H54 (cell line): Measurements from ENCODE around the gene CD300E.

Source experiments
- DNase-seq: peaks from one replicate; pipeline ENCODE4 v3.0.0; 2011; ENCODE audit warnings: low spot score, mixed read lengths; ENCODE audit not compliant: insufficient read length
- FAIRE-seq: peaks from 3 replicates; lab custom pipeline; 2011; peaks lifted over from hg19 to GRCh38; lab: Jason Lieb, UNC
- POLR2A ChIP-seq: IDR thresholded peaks from 2 replicates; pipeline ENCODE4 v1.6.1; 2011; ENCODE audit warnings: low read depth, mild to moderate bottlenecking, low read length

Gene CD300E

DNA sequence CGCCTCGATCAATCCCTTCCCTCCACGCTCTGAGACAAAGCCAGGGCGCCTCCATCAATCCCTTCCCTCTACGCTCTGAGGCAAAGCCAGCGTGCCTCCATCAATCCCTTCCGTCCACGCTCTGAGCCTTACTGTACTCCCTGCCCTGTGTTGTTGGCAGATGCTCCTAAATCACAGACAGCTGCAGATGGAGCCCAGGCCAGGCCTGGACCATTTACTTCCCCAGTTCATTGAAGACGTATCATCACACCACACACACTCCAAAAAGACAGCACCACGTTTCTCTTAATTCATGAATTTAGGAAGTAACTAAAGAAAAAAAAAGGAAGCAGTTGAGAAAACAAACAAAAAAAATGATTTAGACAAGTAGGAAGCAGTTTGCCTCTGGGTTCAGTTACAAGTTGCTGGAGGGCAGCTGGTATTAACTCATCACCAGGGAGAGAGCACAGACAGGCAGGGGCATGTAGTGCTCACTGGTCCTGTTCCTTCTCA is 24.0 kb downstream of the CD300E start:
- TF ChIP-seq POLR2A, result no peak
- DNase-seq, result no peak
- no peak for FAIRE-seq

DNA sequence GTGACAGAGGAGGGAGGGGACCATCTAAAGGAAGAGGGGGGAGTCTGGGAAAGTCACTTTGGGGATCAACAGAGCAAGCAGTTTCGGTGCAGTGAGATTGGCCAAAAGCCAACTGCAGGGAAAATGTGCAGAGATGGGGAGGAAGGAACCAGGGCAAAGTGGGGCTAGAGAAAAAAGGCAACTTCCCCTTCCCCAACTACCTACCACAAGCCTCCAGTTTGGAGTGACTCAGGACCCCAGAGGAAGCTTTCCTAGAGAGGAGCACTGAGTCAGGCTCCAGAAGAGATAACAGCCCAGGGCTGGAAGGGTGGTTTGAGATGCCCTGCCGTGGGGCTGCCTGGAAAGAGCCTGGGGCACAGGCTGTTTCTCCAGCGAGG is 24.5 kb downstream of the CD300E start:
- no peak for TF ChIP-seq POLR2A
- FAIRE-seq (no peak), DNase-seq (no peak)

DNA sequence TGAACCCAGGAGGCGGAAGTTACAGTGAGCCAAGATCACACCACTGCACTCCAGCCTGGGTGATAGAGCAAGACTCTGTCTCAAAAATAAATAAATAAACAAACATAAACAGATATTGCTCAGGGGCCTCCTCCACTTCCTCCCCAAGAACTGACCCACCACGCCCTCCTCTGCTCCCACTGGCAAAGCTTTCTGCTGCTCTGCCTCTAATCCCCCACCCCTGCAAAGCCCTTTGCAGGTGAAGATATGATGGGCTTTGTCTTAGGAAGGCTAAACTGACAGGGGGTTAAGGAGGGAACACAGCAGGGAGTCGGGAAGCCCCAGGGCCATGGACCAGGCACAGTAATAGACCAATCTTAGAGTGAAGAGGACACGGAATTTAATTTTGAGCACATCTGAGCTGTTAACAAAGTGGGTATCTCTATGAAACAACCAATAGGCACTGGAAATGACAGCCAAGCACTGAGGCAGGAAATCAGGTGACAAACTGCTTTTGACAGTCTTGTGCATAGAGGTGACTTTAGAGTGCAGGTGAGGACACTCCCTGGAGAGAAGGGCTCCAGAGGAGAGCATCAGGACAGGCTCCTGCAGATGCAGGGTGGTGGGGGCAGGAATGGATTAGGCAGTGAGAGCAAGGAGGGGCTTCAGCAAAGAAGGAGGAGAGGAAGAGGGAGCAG is 25.1 kb downstream of the CD300E start:
- FAIRE-seq (no peak), DNase-seq (no peak)
- TF ChIP-seq POLR2A, result no peak

- FAIRE-seq, result no peak
- TF ChIP-seq POLR2A, result no peak
- no peak for DNase-seq
Measured at GRCh38 chr17:74597069-74597790, 26.3 kb downstream of the CD300E start.

- DNase-seq, result no peak
- no peak for TF ChIP-seq POLR2A
- no peak for FAIRE-seq
Measured at GRCh38 chr17:74595037-74595750, 28.3 kb downstream of the CD300E start.

DNA sequence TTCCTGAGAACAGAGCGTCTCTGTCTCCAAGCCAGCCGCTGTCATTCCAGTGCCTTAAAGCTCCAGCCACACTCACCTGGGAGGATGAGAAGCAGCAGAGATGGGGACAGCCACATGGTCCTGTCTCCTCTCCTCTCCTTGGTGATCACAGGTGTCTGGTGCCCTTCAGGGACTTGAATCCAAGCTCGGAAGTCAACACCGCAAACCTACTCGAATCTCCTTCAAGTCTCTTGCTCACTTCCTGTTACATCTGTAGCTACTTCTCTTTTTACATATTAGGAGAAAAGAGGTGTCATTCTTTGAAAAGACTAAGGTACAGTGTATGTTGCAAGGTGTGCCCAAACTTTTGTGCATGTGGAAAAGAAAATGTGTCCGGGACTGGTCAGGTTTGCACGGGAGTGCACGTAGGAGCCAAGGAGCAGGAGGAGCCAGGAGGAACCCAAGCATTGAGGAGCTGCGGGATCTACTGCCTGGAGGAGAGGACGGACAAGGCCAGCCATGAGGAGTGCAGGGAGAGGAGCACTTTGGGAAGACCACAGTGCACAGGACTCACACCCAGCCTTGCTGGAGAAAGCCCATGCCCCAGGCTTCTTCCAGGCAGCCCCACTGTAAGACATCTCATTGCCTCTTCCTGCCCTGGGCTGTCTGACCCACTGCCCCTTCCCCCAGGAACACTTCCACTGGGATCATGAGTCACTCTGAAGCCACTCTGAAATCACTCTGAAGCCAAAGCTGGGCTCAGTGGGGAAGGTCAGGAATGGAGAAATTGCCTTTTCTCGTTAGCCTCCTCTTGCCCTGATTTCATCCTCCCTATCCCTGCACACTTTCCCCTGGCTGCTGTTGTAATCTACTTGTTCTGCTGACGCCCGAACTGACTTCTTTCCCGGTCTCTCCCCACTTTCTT is 31.2 kb downstream of the CD300E start, which contains the start of gene CD300LD:
Gene CD300LD, minus strand, starts transcription at position 197 of the 904 bp plus-strand sequence. Its CDS starts 81 bp downstream, at position 116.
- no peak for TF ChIP-seq POLR2A
- no peak for DNase-seq
- no peak for FAIRE-seq

DNA sequence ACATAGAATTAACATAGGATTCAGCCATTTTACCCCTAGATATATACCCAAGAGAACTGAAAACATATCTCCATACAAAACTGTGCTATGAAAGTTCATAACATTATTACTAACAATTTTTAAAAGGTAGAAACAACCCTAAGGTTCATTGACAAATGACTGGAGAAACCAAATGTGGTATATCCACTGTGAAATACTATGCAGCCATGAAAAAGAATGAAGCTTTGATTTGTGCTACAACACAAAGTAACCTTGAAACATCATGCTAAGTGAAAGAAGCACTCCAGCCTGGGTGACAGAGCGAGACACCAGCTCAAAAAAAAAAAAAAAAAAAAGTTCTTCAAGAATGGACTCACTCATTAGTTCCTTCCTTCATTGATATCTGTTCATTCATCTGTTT is 32.0 kb downstream of the CD300E start:
- DNase-seq, result no peak
- no peak for FAIRE-seq
- no peak for TF ChIP-seq POLR2A

GRCh38 chr17:74585711-74586110 is 37.8 kb downstream of the CD300E start:
- FAIRE-seq, result no peak
- DNase-seq, result no peak
- no peak for TF ChIP-seq POLR2A

GRCh38 chr17:74584292-74585060 is 39.1 kb downstream of the CD300E start:
- FAIRE-seq, result no peak
- TF ChIP-seq POLR2A, result no peak

GRCh38 chr17:74582633-74583032 is 40.9 kb downstream of the CD300E start:
- no peak for DNase-seq
- no peak for TF ChIP-seq POLR2A
- FAIRE-seq, result no peak

More at GRCh38 chr17:74584292-74585060, 39.1 kb downstream of the CD300E start:
- DNase-seq, result no peak

- FAIRE-seq (no peak), DNase-seq (no peak)
- TF ChIP-seq POLR2A, result no peak
Measured at GRCh38 chr17:74579900-74580299, 43.6 kb downstream of the CD300E start.

DNA sequence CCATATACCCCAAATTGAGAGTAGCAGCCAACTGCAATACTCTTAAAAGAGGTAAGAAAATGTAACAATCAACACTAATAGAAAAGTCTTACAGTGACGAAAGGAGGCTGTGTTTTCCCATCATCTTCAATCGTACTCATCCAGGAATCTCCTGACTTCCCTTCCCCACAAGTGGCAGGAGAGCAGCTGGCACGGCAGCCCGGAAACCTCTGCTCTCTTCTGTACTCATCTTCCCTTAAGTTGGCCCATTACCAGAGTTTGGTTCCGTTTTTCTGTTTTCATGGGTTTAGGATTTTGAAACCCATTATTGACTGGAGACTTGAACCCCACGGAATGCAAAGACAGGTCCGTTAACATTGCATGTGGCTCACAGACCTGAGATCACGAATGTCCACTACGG is 44.6 kb downstream of the CD300E start:
- no peak for FAIRE-seq
- no peak for DNase-seq
- TF ChIP-seq POLR2A, result no peak
